ENCODE results near the gene COL18A1.
"Not testable (repeated sequence)": the region's sequence is repeated elsewhere in the genome, so short reads cannot be mapped to it uniquely, and the experiment has no call there.

- TF ChIP-seq EZH2phosphoT487, EZH2 (IDR thresholded peaks at IDR 0.05): not testable (repeated sequence)
- TF ChIP-seq, protein P1, sequence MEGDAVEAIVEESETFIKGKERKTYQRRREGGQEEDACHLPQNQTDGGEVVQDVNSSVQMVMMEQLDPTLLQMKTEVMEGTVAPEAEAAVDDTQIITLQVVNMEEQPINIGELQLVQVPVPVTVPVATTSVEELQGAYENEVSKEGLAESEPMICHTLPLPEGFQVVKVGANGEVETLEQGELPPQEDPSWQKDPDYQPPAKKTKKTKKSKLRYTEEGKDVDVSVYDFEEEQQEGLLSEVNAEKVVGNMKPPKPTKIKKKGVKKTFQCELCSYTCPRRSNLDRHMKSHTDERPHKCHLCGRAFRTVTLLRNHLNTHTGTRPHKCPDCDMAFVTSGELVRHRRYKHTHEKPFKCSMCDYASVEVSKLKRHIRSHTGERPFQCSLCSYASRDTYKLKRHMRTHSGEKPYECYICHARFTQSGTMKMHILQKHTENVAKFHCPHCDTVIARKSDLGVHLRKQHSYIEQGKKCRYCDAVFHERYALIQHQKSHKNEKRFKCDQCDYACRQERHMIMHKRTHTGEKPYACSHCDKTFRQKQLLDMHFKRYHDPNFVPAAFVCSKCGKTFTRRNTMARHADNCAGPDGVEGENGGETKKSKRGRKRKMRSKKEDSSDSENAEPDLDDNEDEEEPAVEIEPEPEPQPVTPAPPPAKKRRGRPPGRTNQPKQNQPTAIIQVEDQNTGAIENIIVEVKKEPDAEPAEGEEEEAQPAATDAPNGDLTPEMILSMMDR (IDR thresholded peaks at IDR 0.05), result not testable (repeated sequence)
These were observed 98.3 kb downstream of the COL18A1 start for GRCh38 chr21:45503226-45503625.
